Measurements from ENCODE around the gene PDK2. TPM values are rescaled to one million over a fixed set of nuclear protein-coding genes. Genes with fewer than 3 reads are reported as not detected.

PDK2 gene
- total and polyA plus RNA-seq, 2 experiments from 2014 or later = 30.2 to 48.1 TPM

GRCh38 chr17:50118828-50119218, 23.7 kb downstream of the PDK2 start:
- no peak for DNase-seq
- H3K9me3 ChIP-seq (ENCODE audit: low read depth) = no peaks in the 10 kb centered on the region
- no peaks in the 10 kb centered on the region for H3K4me1 ChIP-seq (ENCODE audit: insufficient read depth)
- no peaks in the 10 kb centered on the region for H4K20me1 ChIP-seq (ENCODE audit: insufficient read depth)
- H3K4me2 ChIP-seq (ENCODE audit: unreplicated experiment) = no peak overlapping the region
- no peak overlapping the region for H3K27ac ChIP-seq
- no peak overlapping the region for H3K9ac ChIP-seq
- 94 to 97% methylated on average over 4 of the region's 4 CpGs for WGBS, 2 experiments (ENCODE audit: low coverage in 1 of 2, low lambda C conversion rate in 2 of 2, missing lambda C conversion rate in 2 of 2)
- H3K27me3 ChIP-seq (replicated peaks; ENCODE audit: insufficient read depth) = no peaks in the 10 kb centered on the region
- no peak overlapping the region for H3K4me3 ChIP-seq
- H2AFZ ChIP-seq = no peak overlapping the region
- H3K36me3 ChIP-seq (ENCODE audit: low read depth) = no peaks in the 10 kb centered on the region
- H3F3A ChIP-seq (ENCODE audit: insufficient read depth) = no peaks in the 10 kb centered on the region; the same call in 1 of the 2 replicates
- no peaks in the 10 kb centered on the region for H3K9me2 ChIP-seq (ENCODE audit: insufficient read depth)
- H3K79me2 ChIP-seq (ENCODE audit: insufficient read depth) = no peaks in the 10 kb centered on the region
- in situ Hi-C loops (cut with MboI) = no loop called here
- TF ChIP-seq EZH2 (IDR thresholded peaks at IDR 0.05; ENCODE audit: insufficient read depth, poor library complexity, severe bottlenecking) (no peak), EZH2phosphoT487 (IDR thresholded peaks at IDR 0.05; ENCODE audit: insufficient read depth, low read depth) (no peak)

DNA sequence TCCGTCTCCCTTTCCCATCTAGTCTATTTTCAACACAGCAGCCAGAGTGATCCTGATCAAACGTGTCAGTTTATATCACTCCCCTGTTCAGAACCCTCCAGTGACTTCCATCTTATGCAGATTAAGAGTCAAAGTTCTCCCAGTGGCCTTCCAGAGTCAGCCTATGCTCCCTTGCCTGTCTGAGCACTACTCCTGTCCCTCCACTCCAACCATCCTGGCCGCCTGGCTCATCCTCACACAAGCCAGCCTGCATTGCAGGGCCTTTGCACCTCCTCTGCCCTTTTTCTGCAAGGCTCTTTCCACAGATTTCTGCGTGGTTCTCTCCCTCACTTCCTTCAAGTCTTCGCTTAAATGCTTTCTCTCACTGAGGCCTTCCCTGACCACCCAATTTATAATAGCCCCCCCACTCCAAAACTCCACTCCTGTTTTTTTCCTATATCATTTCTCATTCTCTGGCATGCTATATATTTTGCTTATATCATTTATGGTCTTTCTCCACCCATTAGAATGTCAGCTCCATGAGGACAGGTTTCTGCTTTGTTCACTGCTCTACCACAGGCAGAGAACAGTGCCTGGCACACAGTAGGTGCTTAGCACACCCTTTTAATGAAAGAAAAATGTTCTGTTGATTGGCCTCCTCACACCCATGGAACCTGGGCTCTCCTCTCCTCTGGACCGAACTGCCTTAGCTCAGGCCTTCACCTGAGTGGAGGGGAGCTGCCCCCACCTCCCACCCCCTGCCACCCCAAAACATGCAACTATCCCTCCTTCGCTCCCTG, 25.5 kb downstream of the PDK2 start:
- Histone ChIP-seq H3K27ac (no peak overlapping the region), H4K20me1 (ENCODE audit: insufficient read depth) (no peaks in the 10 kb centered on the region), H3K9ac (no peak overlapping the region), H2AFZ (no peak overlapping the region), H3K9me2 (ENCODE audit: insufficient read depth) (no peaks in the 10 kb centered on the region), H3K36me3 (ENCODE audit: low read depth) (no peaks in the 10 kb centered on the region), H3K4me2 (ENCODE audit: unreplicated experiment) (no peak overlapping the region), H3K4me1 (ENCODE audit: insufficient read depth) (no peaks in the 10 kb centered on the region), H3K79me2 (ENCODE audit: insufficient read depth) (no peaks in the 10 kb centered on the region), H3K27me3 (replicated peaks; ENCODE audit: insufficient read depth) (no peaks in the 10 kb centered on the region), H3K9me3 (ENCODE audit: low read depth) (no peaks in the 10 kb centered on the region), H3F3A (ENCODE audit: insufficient read depth) (no peaks in the 10 kb centered on the region), H3K4me3 (no peak overlapping the region)
- TF ChIP-seq EZH2 (IDR thresholded peaks at IDR 0.05; ENCODE audit: insufficient read depth, poor library complexity, severe bottlenecking) (no peak), EZH2phosphoT487 (IDR thresholded peaks at IDR 0.05; ENCODE audit: insufficient read depth, low read depth) (no peak)
- in situ Hi-C loops (cut with MboI) = no loop called here
- no peak for DNase-seq
- WGBS, 2 experiments (ENCODE audit: low coverage in 1 of 2, low lambda C conversion rate in 2 of 2, missing lambda C conversion rate in 2 of 2) = 80 to 81% methylated on average over 7 of the region's 7 CpGs

GRCh38 chr17:50122945-50123344, 27.8 kb downstream of the PDK2 start:
- no peak overlapping the region for H3K4me2 ChIP-seq (ENCODE audit: unreplicated experiment)
- H3K27me3 ChIP-seq (replicated peaks; ENCODE audit: insufficient read depth) = no peaks in the 10 kb centered on the region
- H3K36me3 ChIP-seq (ENCODE audit: low read depth) = no peaks in the 10 kb centered on the region
- 77 to 80% methylated on average over 3 of the region's 3 CpGs for whole genome bisulfite sequencing, 2 experiments (ENCODE audit: low coverage in 1 of 2, low lambda C conversion rate in 2 of 2, missing lambda C conversion rate in 2 of 2)
- no peak for DNase-seq
- no peaks in the 10 kb centered on the region for H3F3A ChIP-seq (ENCODE audit: insufficient read depth)
- no peak overlapping the region for H3K27ac ChIP-seq
- H2AFZ ChIP-seq = no peak overlapping the region
- H3K9me2 ChIP-seq (ENCODE audit: insufficient read depth) = no peaks in the 10 kb centered on the region
- in situ Hi-C loops (cut with MboI) = no loop called here
- TF ChIP-seq EZH2phosphoT487 (IDR thresholded peaks at IDR 0.05; ENCODE audit: insufficient read depth, low read depth) = no peak
- no peak overlapping the region for H3K9ac ChIP-seq
- H3K9me3 ChIP-seq (ENCODE audit: low read depth) = no peaks in the 10 kb centered on the region
- no peak overlapping the region for H3K4me3 ChIP-seq
- H3K79me2 ChIP-seq (ENCODE audit: insufficient read depth) = no peaks in the 10 kb centered on the region
- H4K20me1 ChIP-seq (ENCODE audit: insufficient read depth) = no peaks in the 10 kb centered on the region
- H3K4me1 ChIP-seq (ENCODE audit: insufficient read depth) = no peaks in the 10 kb centered on the region

GRCh38 chr17:50123649-50124349, 28.6 kb downstream of the PDK2 start:
- H4K20me1 ChIP-seq (ENCODE audit: insufficient read depth) = no peaks in the 10 kb centered on the region
- no peaks in the 10 kb centered on the region for H3K4me1 ChIP-seq (ENCODE audit: insufficient read depth)
- H2AFZ ChIP-seq = no peak overlapping the region
- H3K9ac ChIP-seq = no peak overlapping the region
- H3F3A ChIP-seq (ENCODE audit: insufficient read depth) = no peaks in the 10 kb centered on the region
- TF ChIP-seq EZH2 (IDR thresholded peaks at IDR 0.05; ENCODE audit: insufficient read depth, poor library complexity, severe bottlenecking) (no peak), EZH2phosphoT487 (IDR thresholded peaks at IDR 0.05; ENCODE audit: insufficient read depth, low read depth) (no peak)
- H3K36me3 ChIP-seq (ENCODE audit: low read depth) = no peaks in the 10 kb centered on the region
- in situ Hi-C loops (cut with MboI) = no loop called here
- H3K9me3 ChIP-seq (ENCODE audit: low read depth) = no peaks in the 10 kb centered on the region
- no peak overlapping the region for H3K4me2 ChIP-seq (ENCODE audit: unreplicated experiment)
- no peaks in the 10 kb centered on the region for H3K9me2 ChIP-seq (ENCODE audit: insufficient read depth)
- H3K79me2 ChIP-seq (ENCODE audit: insufficient read depth) = no peaks in the 10 kb centered on the region
- no peak overlapping the region for H3K27ac ChIP-seq
- DNase-seq = no peak
- no peak overlapping the region for H3K4me3 ChIP-seq
- no peaks in the 10 kb centered on the region for H3K27me3 ChIP-seq (replicated peaks; ENCODE audit: insufficient read depth)
- 68% methylated on average over 12 of the region's 12 CpGs for WGBS, 2 experiments (ENCODE audit: low coverage in 1 of 2, low lambda C conversion rate in 2 of 2, missing lambda C conversion rate in 2 of 2)

Measured in GM23248 (cell line).